Neural cell (in vitro differentiated cells): ENCODE results near the gene DIP2C.

Source experiments
- EP300 ChIP-seq: fragments of 450-650 bp; conservative IDR thresholded peaks from 2 replicates; pipeline ENCODE4 v1.6.1; 2014; ENCODE audit warnings: antibody characterized with exemption, mild to moderate bottlenecking, moderate library complexity; ENCODE audit not compliant: poor library complexity, severe bottlenecking
- EZH2 ChIP-seq: fragments of 200-600, 300-800 bp; shearing (Covaris generic), sonication (generic); IDR thresholded peaks from 2 replicates; pipeline ENCODE4 v1.6.1; 2014; ENCODE audit warnings: antibody characterized with exemption, low read length, borderline replicate concordance, mild to moderate bottlenecking; ENCODE audit not compliant: insufficient read depth, poor library complexity, severe bottlenecking
- POLR2AphosphoS5 ChIP-seq: IDR thresholded peaks from 2 replicates; pipeline ENCODE4 v1.6.1; 2012
- RAD21 ChIP-seq: fragments of 450-650 bp; conservative IDR thresholded peaks from 2 replicates; pipeline ENCODE4 v1.6.1; 2014; ENCODE audit warnings: antibody characterized with exemption, mild to moderate bottlenecking, moderate library complexity
- TAF1 ChIP-seq: IDR thresholded peaks from 2 replicates; pipeline ENCODE4 v1.6.1; 2012; ENCODE audit warnings: low read depth
- TF ChIP-seq, protein P1 (sequence below): fragments of 450-650 bp; IDR thresholded peaks from 2 replicates; pipeline ENCODE4 v1.5.1; 2014; ENCODE audit warnings: antibody characterized with exemption, mild to moderate bottlenecking, moderate library complexity; ENCODE audit not compliant: poor library complexity, severe bottlenecking

DNA sequence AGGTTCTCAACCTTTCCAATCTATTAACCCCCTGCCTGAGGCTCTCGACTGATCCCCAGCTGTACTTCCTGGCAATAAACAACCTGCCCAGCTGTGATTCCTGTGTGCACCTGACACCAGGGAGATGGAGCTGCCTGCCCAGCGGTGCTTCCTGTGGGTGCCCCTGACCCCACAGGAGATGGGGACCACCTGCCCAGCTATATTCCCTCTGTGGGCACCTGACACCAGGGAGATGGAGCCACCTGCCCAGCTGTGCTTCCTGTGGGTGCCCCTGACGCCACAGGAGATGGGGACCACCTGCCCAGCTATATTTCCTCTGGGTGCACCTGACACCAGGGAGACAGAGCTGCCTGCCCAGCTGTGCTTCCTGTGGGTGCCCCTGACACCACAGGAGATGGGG lies 184.0 kb downstream of the DIP2C start:
- TF ChIP-seq, protein P1, sequence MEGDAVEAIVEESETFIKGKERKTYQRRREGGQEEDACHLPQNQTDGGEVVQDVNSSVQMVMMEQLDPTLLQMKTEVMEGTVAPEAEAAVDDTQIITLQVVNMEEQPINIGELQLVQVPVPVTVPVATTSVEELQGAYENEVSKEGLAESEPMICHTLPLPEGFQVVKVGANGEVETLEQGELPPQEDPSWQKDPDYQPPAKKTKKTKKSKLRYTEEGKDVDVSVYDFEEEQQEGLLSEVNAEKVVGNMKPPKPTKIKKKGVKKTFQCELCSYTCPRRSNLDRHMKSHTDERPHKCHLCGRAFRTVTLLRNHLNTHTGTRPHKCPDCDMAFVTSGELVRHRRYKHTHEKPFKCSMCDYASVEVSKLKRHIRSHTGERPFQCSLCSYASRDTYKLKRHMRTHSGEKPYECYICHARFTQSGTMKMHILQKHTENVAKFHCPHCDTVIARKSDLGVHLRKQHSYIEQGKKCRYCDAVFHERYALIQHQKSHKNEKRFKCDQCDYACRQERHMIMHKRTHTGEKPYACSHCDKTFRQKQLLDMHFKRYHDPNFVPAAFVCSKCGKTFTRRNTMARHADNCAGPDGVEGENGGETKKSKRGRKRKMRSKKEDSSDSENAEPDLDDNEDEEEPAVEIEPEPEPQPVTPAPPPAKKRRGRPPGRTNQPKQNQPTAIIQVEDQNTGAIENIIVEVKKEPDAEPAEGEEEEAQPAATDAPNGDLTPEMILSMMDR = no peak
- TF ChIP-seq TAF1 (no peak), EP300 (no peak), EZH2 (no peak), RAD21 (no peak), POLR2AphosphoS5 (no peak)
